Hematopoietic multipotent progenitor cell treated with erythropoietin and hydrocortisone succinate and interleukin-3 and kit ligand, for 15 days (in vitro differentiated cells): Measurements from ENCODE around the gene EID3.
"Not testable (repeated sequence)": the region's sequence is repeated elsewhere in the genome, so short reads cannot be mapped to it uniquely, and the experiment has no call there.

Experiments used
- DNase-seq: peaks from one replicate; pipeline ENCODE4 v3.0.0-alpha.2; 2015; ENCODE audit warnings: low spot score

The EID3 gene

GRCh38 chr12:104290320-104290719 is 13.2 kb upstream of the EID3 start:
- no peak for DNase-seq

DNA sequence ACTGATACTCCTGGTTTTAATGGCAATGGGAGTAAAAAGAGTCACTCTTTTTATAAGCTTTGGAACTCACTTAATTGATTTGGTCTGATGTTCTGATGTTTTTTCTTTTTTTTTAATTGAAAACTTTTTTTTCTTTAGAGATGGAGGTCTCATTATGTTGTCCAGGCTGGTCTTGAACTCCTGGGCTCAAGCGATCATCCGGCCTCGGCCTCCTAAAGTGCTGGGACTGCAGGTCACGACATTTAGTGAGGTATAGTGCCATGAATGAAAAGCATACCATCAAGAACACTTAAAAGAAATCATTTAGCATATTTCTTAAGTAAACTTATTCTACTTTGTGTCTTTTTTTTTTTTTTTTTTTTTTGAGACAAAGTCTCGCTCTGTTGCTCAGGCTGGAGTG is 12.7 kb upstream of the EID3 start:
- no peak for DNase-seq

DNA sequence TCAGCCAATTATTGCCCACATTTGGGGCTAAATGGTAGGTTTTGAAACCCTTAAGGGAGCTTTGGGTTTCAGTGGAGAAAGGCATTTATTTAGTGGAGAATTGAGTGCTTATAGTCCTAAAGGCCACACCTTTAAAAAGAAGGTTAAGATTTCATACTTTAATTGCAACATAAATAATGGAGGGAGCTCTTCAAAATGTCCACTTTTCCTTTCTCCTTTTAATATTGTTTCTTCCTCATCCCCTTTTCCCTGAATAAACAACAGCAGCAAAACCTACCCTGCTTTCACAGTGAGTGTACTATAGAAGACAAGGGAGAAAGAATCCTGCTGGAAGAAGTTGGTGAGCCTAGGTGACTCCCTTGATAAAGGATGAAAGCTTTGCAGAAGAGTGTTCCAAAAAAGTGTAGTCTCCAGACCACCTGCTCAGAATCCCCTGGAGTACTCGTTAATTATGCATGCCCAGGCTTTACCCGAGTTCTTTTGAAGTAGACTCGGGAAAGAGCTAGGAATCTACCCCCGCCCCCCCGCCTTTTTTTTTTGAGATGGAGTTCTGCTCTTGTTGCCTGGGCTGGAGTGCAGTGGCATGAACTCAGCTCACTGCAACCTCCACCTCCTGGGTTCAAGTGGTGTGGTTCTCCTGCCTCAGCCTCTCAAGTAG is 11.5 kb upstream of the EID3 start:
- DNase-seq: no peak

GRCh38 chr12:104292872-104293794 is 10.4 kb upstream of the EID3 start:
- no peak for DNase-seq

GRCh38 chr12:104294158-104294859 is 9.2 kb upstream of the EID3 start:
- DNase-seq: not testable (repeated sequence)

- DNase-seq: no peak
These were observed 8.4 kb upstream of the EID3 start for GRCh38 chr12:104294927-104295668.

DNA sequence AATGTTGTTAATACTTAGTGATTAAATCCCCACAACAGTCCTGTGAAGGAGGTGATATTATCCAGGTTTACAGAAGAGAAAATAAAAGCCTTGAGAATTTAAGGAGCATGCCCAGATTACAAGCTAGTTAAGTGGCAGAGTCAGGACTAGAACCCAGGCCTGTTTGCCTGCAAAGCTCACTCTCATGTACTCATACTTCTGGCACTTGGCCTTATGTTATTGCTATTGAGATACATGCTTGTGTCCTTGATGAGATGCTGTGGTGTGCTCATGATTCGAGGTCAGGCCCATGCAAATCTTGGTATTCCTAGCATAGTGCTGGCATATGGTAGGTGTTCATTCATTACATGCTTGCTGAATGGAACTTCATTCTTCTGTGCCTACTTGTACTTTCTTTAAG is 7.6 kb upstream of the EID3 start:
- no peak for DNase-seq

DNA sequence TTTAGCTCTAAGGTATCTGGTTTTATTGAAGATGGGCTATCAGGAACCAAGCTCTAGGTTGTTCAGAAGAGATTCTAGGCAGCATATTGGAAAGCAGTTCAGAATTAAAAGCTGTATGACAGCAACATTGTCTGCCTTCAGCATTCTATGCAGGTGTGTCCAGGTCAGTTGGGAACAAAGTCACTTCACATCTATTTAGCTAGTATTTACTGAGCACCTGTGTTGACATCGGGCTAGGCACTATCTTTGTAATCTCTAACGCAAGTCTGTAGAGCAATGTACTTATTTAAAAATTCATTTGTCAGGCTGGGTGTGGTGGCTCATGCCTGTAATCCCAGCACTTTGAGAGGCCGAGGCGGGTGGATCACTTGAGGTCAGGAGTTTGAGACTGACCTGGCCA is 6.8 kb upstream of the EID3 start:
- DNase-seq: no peak

DNA sequence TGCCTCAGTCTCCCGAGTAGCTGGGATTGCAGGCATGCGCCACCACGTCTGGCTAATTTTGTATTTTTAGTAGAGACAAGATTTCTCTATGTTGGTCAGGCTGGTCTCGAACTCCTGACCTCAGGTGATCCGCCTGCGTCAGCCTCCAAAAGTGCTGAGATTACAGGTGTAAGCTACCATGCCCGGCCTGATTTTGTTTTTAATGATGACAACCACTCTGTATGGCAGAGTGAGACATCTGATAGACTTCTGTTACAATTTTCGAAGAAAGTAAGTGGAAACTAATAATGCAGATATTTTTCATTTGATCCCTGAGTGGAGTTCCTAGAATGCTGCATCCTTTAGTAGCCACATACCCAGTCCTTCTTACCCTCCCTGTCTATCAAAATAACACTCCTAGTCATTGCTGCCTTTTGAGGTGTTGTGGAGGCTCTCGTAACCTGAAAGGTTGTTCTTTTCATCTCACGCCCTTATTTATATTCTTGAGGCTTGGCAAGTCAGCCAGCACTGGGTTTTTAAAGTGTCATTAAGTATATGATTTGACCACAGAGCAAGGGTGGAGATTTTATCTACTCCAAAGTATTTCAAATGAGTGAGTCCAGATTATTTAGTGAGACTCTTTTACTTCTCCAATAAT is 5.9 kb upstream of the EID3 start:
- DNase-seq: no peak

- DNase-seq: no peak
These were observed 3.6 kb upstream of the EID3 start for GRCh38 chr12:104299842-104300481.

DNA sequence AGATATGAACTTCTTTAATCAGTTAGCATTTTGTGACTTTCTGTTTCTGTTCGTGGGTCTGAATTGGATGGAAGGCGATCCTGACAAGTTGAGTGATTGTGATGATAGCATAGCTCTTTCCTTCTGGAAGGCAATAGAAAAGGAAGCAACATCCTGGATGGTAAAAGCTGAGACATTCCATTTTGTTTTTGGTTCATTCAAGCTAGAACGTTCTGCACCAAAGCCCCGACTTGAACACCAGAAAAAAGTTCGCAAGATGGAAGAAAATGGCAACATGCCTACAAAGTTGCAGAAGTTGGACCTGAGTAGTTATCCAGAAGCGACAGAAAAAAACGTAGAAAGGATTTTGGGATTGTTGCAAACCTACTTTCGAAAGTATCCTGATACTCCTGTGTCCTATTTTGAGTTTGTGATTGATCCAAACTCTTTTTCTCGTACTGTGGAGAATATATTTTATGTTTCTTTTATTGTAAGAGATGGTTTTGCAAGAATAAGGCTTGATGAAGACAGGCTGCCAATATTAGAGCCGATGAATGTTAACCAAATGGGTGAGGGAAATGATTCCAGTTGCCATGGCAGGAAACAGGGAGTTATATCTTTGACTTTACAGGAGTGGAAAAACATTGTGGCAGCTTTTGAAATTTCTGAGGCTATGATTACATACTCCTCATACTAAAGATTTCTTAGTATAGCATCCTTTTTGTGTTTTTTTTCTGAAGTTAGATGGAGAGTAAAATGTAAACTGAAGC is 896 bp downstream of the EID3 start:
- DNase-seq: no peak

- no peak for DNase-seq
These were observed 1.8 kb downstream of the EID3 start for GRCh38 chr12:104305349-104305748.

DNA sequence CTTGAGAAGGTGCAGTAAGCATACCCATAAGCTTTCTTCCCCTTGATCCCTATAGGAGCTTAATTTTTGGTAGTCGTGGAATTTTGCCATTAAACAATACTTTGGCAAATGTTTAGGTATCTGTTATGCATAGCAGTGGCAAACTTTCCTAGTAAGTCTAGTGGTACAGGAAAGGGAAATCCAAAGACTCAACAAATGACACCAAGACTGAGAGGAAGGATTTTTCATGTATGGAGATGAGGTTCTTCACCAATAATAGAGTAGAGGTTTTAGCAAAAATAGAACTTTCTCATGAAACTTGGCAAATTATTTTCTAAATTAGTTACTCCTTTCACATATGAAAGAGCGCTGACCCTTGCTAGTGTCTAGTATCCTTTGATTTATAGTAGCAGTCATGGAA is 2.8 kb downstream of the EID3 start:
- DNase-seq: no peak

DNA sequence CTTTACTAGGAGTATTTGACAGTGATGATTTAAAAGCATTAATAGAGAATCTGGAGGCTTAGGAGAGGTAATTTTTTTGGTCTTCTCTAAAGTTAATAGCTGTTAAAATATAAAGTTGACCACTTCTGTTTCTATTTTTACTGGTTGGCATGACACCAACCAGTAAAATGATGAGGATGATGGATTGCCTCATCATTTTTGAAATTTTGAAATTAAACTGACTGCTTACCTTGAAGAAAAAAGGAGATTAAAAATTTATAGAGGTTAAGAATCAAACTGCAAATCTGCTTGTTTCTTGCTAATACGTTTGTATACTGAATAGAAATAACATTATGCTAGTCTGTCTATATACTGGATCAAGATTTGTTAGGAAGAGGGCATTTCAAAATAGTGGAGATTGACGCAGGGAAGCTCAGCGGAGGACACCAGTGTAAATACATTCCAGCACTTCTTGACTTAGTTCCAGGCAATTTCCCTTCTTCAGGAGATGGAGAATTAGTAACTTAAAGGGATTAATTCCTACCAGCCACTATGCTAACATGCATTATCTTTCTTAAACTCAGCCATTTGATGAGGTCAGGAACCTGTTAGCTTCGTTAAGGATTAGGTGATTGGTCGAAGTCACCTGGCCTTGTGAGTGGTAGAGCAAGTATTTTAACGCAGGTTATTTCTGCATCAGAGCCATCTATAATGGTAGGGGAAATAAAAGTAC is 3.6 kb downstream of the EID3 start:
- no peak for DNase-seq

GRCh38 chr12:104307655-104308000 is 4.1 kb downstream of the EID3 start:
- DNase-seq: no peak

GRCh38 chr12:104309446-104309993 is 6.0 kb downstream of the EID3 start:
- no peak for DNase-seq

GRCh38 chr12:104310751-104311633 is 7.5 kb downstream of the EID3 start:
- no peak for DNase-seq

DNA sequence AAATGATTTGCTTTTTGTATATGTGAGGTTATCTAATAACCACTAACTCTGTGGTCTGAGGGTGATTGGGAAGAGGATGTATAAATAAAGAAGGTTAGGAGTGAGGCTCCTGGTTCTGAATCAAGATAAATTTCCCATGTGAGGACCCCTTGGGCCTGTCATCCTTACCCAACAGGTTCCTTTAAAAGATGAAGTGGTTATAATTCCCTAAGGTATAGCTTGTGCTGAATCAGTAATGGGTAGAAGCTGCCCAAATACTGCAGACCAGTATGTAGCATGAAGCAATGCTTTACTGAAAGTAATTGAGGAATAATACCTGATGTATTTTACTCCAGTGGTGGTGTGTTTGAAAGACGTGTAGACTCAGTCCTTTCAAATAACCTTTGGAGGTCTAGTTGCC is 8.7 kb downstream of the EID3 start:
- DNase-seq: no peak

- DNase-seq: no peak
These were observed 9.1 kb downstream of the EID3 start for GRCh38 chr12:104312654-104313053.
